ENCODE data around the gene FNTB. TPM values are rescaled to one million over a fixed set of nuclear protein-coding genes. Genes with fewer than 3 reads are reported as not detected.

Gene FNTB
- total and polyA plus RNA-seq, 2 of the 13 experiments (the other 11 are each of a cell fraction or from before 2014, with no cell fraction given), result 23.6 to 28.5 TPM

GRCh38 chr14:65092349-65092748, 105.7 kb downstream of the FNTB start (continued):
- TF ChIP-seq DNMT3B (CRISPR knock-in tag; conservative IDR thresholded peaks at IDR 0.05), result no peak
- no peak for TF ChIP-seq REXO4 (CRISPR knock-in tag; IDR thresholded peaks at IDR 0.05; ENCODE audit: borderline replicate concordance)
- no peak for TF ChIP-seq ZBTB39 (CRISPR knock-in tag; IDR thresholded peaks at IDR 0.05)
- TF ChIP-seq ZNF737 (CRISPR knock-in tag; IDR thresholded peaks at IDR 0.05; ENCODE audit: borderline replicate concordance), result no peak
- TF ChIP-seq ZMYM4 (CRISPR knock-in tag; IDR thresholded peaks at IDR 0.05), result no peak

- Histone ChIP-seq H3K27ac (ENCODE audit: extremely low read length, insufficient read depth, low read length) (no peak overlapping the region), H3K4me2 (ENCODE audit: low read depth, low read length) (no peak overlapping the region), H3K4me3 (replicated peaks in 1 of 3; ENCODE audit: insufficient read depth in 1 of 3, low read depth in 2 of 3, low read length in 3 of 3) (no peak overlapping the region), H4K20me1 (ENCODE audit: insufficient read depth, low read length) (0 out of 2 replicates have a peak, but pooled peaks cover under 1% of the 10 kb centered on the region), H3K9me3 (ENCODE audit: low read length) (no peaks in the 10 kb centered on the region), H3K79me2 (ENCODE audit: insufficient read depth, low read length) (peaks cover 34% of the 10 kb centered on the region), H3K4me1 (ENCODE audit: insufficient read depth, low read length) (peaks cover 14% of the 10 kb centered on the region), H2AFZ (ENCODE audit: low read length) (no peak overlapping the region), H3K36me3 (replicated peaks in 1 of 2; ENCODE audit: control insufficient read depth in 1 of 2, insufficient read depth in 2 of 2, low read length in 2 of 2) (peaks cover 16 to 46% of the 10 kb centered on the region in 2 experiments), H3K9ac (ENCODE audit: insufficient read depth, low read depth, low read length) (no peak overlapping the region), H3K27me3 (ENCODE audit: control insufficient read depth in 1 of 2, insufficient read depth in 2 of 2, low read length in 2 of 2) (no peaks in the 10 kb centered on the region)
- ChIA-PET POLR2A (no interaction called here), CTCF (ENCODE audit: low intra/inter-chr PET ratio, low total read pairs) (no interaction called here)
- no peak for DNase-seq (ENCODE audit: low spot score)
- ATAC-seq, result no peak
- 93% methylated on average over 3 of the region's 3 CpGs for WGBS (ENCODE audit: low lambda C conversion rate)
- no peak for FAIRE-seq
- TF ChIP-seq RFXAP (CRISPR knock-in tag; IDR thresholded peaks at IDR 0.05; ENCODE audit: borderline replicate concordance) (no peak), ZBTB44 (CRISPR knock-in tag; IDR thresholded peaks at IDR 0.05) (no peak), HNF1A (IDR thresholded peaks at IDR 0.05; ENCODE audit: low read depth) (no peak), HNF1A (CRISPR knock-in tag; IDR thresholded peaks at IDR 0.05; ENCODE audit: borderline replicate concordance) (no peak), RAD51 (IDR thresholded peaks at IDR 0.05; ENCODE audit: borderline replicate concordance) (no peak), JUNB (CRISPR knock-in tag; IDR thresholded peaks at IDR 0.05; ENCODE audit: borderline replicate concordance) (no peak), MNT (IDR thresholded peaks at IDR 0.05) (no peak)
- BruUV-seq (replicated peaks), result no TSS peak
- intact Hi-C loops (cut with micrococcal nuclease; ENCODE audit: unreplicated experiment) (no loop called here), in situ Hi-C loops (cut with HindIII; ENCODE audit: extremely low pct_ligation_motif_present, low pct_unique_long_range_greater_than_20kb) (no loop called here)
These were observed 109.0 kb downstream of the FNTB start for GRCh38 chr14:65095633-65096205.
